Measurements from ENCODE around the gene DGKZ. TPM values are rescaled to one million over a fixed set of nuclear protein-coding genes. Genes with fewer than 3 reads are reported as not detected.

DGKZ gene
- total RNA-seq, 1 donor from 2014 or later: 53.6 TPM

GRCh38 chr11:46359953-46360352 is 12.7 kb downstream of the DGKZ start:
- no peak for TF ChIP-seq CTCF (IDR thresholded peaks at IDR 0.05)
- H3K27ac Mint-ChIP-seq: no peak overlapping the region
- CTCF ChIA-PET: no interaction called here

GRCh38 chr11:46360878-46361277 is 13.6 kb downstream of the DGKZ start:
- DNase-seq (no peak), ATAC-seq (ENCODE audit: low read depth) (no peak)
- CTCF ChIA-PET: no interaction called here
- Mint-ChIP-seq H3K27me3 (no peaks in the 10 kb centered on the region), H3K36me3 (ENCODE audit: low read depth) (peaks cover 8% of the 10 kb centered on the region), H3K4me3 (peak overlapping the region; percentile 80), H3K27ac (peak overlapping the region; percentile 47), H3K4me1 (peaks cover 27% of the 10 kb centered on the region), H3K9me3 (no peaks in the 10 kb centered on the region)
- POLR2A ChIA-PET: interaction anchor here (0.5 to 1.9 kb wide), 4 partner anchors 9 to 514 kb away, joined by 3 to 5 read pairs (median 4); no protein-coding TSS in a partner anchor
- TF ChIP-seq CTCF (IDR thresholded peaks at IDR 0.05): no peak
- intact Hi-C loops (cut with micrococcal nuclease): no loop called here

More at GRCh38 chr11:46359953-46360352, 12.7 kb downstream of the DGKZ start:
- Mint-ChIP-seq H3K4me3 (no peak overlapping the region), H3K36me3 (ENCODE audit: low read depth) (peaks cover 8% of the 10 kb centered on the region), H3K4me1 (peaks cover 27% of the 10 kb centered on the region), H3K27me3 (no peaks in the 10 kb centered on the region), H3K9me3 (no peaks in the 10 kb centered on the region)
- DNase-seq: no peak
- ATAC-seq (ENCODE audit: low read depth): no peak
- intact Hi-C loops (cut with micrococcal nuclease): no loop called here
- POLR2A ChIA-PET: interaction anchor here (0.6 to 1.9 kb wide), 2 partner anchors 8 to 36 kb away, joined by 3 to 5 read pairs; no protein-coding TSS in a partner anchor

GRCh38 chr11:46361283-46362155 is 14.3 kb downstream of the DGKZ start:
- DNase-seq: no peak
- no peak for TF ChIP-seq CTCF (IDR thresholded peaks at IDR 0.05)
- POLR2A ChIA-PET: interaction anchor here (0.5 to 1.9 kb wide), 4 partner anchors 9 to 515 kb away, joined by 3 to 5 read pairs (median 4); no protein-coding TSS in a partner anchor
- no peaks in the 10 kb centered on the region for H3K27me3 Mint-ChIP-seq
- H3K4me3 Mint-ChIP-seq: peak overlapping the region; percentile 80
- CTCF ChIA-PET: interaction anchor here (0.8 kb wide), 1 partner anchor 9 kb away, joined by 3 read pairs; no protein-coding TSS in a partner anchor
- intact Hi-C loops (cut with micrococcal nuclease): no loop called here
- peaks cover 25% of the 10 kb centered on the region for H3K4me1 Mint-ChIP-seq
- peaks cover 4% of the 10 kb centered on the region for H3K36me3 Mint-ChIP-seq (ENCODE audit: low read depth)
- peak; percentile 97 for ATAC-seq (ENCODE audit: low read depth)
- peak overlapping the region; percentile 47 for H3K27ac Mint-ChIP-seq
- no peaks in the 10 kb centered on the region for H3K9me3 Mint-ChIP-seq

GRCh38 chr11:46362156-46363030 is 15.1 kb downstream of the DGKZ start:
- intact Hi-C loops (cut with micrococcal nuclease): no loop called here
- Mint-ChIP-seq H3K4me1 (peaks cover 29% of the 10 kb centered on the region), H3K4me3 (no peak overlapping the region), H3K9me3 (no peaks in the 10 kb centered on the region), H3K27me3 (no peaks in the 10 kb centered on the region), H3K36me3 (ENCODE audit: low read depth) (no peaks in the 10 kb centered on the region), H3K27ac (no peak overlapping the region)
- TF ChIP-seq CTCF (IDR thresholded peaks at IDR 0.05): no peak
- ATAC-seq (ENCODE audit: low read depth) (no peak), DNase-seq (no peak)
- POLR2A ChIA-PET: interaction anchor here (1.9 kb wide), 1 partner anchor 10 kb away, joined by 5 read pairs; no protein-coding TSS in a partner anchor
- CTCF ChIA-PET: no interaction called here

All from activated B cell treated with CpG ODN at 0.5 μM for 24 hours (primary cell).